Stimulated activated CD8-positive, alpha-beta memory T cell treated with anti-CD3 and anti-CD28 coated beads, Interleukin-4, amount 100 ng/mL, for 24 hours (primary cell): ENCODE results near the gene KRT6B.
"Not testable (repeated sequence)": the region's sequence is repeated elsewhere in the genome, so short reads cannot be mapped to it uniquely, and the experiment has no call there.

Source experiments
- DNase-seq: peaks from one replicate; pipeline ENCODE4 v3.0.0-alpha.2; 2020; ENCODE audit warnings: low read depth

KRT6B gene

DNA sequence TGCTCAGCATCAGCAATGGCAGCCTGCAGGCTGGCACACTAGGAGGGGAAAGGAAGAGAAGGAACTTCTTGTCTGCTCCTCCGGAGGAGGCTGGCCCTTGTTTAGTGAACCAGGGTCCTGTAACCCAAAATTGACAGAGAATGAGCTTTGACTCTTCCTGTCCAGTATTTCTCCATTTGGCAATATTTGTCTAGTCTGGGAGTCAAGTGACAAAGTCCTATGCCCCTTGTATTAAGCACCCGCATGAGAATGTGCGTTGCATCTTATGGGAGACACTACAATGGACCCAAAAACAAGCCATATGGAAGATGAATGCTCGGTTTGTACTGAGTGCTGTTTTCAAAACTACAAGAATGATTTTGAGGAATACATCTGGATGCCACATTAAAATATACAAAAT, 17.9 kb upstream of the KRT6B start:
- DNase-seq = no peak

DNA sequence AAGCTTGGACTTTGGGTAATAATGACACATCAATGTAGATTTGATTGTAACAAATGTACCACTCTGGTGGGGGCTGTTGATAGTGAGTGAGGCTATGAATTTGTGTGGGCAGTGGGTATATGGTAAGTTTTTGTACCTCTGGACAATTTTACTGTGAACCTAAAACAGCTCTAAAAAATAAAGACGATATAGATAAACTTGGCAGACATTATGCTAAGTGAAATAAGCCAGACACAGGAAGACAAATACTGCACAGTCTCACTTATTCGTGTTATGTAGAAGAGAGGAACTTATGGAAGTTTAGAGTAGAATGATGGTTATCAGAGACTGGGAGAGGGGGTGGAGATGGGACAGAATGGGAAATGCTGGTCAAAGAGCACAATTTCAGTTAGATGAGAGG, 13.0 kb upstream of the KRT6B start:
- no peak for DNase-seq

DNA sequence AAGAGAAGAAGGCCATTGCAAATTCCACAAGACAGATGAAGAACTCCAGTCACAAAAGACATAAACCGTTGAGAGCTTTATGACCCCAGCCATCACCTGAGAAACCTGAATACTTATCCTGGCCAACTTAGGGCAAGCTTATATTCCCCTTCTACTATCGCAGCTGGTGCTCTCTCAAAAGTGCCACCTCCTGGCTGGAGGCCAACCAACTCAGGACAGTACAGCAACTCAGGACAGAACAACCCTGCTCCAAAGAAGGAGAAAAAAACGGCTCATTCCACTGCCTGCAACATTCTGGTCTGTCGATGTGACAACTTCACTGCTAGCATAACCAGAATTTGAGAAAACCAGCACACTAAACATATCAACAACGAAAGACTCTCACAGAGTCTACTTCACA, 9.7 kb upstream of the KRT6B start:
- no peak for DNase-seq

DNA sequence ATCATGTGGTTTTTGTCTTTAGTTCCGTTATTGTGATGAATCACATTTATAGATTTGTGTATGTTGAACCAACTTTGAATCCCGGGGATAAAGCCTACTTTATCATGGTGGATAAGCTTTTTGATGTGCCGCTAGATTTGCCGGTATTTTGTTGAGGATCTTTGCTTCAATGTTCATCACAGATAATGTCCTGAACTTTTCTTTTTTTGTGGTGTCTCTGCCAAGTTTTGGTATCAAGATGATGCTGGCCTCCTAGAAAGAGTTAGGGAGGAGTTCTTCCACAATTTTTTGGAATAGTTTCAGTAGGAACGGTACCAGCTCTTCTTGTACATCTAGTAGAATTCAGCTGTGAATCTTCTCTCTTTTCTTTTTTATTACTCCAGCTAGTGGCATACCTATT, 6.9 kb upstream of the KRT6B start:
- no peak for DNase-seq

DNA sequence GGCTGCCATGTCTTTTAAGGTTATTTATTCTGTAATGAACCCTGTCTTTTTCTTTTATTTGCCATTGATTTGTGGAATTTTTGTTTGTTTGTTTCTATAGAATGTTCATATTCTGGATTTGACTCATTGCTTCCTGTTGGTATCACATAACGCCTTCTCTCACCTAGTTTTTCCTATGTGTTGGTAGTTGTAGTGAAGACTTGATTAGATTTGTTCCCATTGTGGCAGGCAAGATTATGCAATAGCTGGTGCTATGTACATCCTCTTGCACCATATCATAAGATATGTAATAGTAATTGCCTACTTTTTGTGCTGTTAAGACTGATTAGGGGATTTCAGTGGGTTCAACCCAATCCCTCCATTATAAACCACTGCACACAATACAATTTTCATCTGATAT, 3.9 kb upstream of the KRT6B start:
- DNase-seq = no peak

DNA sequence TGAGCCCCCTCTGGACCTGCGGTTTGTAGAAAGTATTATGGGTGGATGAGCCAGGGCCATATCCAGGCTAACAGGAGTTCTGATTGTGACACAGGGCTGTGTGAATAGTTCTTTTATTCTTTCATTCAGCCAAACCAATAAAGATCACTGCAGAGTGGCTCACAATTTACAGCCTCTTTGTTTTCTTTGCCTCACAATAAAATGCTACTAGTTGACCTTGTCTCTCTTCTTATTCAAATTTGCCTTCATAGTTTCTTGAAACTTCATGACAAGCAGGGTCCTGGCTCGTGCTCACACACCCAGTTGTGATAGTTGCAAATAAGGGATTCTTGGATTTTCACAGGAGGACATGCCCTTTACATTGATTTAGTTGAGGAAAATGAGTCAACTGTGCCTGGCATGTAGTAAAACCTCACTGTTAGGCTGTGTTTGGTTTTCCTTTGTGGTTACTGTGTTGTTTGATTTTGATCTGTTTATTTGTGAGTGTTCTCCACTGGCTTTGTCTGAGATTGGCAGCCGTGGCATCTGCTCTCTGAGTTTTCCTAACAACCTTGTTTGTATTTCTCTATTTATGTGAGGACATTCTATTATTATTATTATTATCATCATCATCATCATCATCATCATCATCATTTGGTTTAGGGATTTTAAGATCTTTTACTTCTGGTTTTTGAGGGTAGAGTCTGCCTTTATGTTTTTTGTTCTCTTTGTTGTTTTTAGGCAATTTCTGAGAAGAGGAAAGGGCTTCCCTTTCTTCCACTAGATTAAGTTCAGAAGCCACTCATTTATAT, 2.7 kb upstream of the KRT6B start:
- DNase-seq = no peak

DNA sequence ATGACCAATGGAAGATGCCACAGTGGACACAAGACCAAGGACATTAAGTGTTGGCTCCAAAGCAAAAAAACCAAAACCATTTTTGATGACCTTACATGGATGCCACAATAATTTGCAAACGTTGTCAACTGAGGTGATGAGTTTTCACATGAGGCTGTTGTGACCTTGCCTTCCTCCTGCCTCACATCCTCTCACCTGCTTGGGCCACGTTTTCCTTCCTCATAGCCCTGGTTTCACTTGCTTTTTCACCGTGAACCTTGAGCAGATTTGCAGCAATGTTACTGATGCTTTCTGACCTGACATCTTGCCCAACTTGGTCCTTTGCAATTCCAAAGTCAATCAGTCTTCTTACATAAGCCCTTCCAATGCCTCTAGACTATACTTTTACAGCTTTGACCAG, 3.7 kb downstream of the KRT6B start:
- DNase-seq = no peak

DNA sequence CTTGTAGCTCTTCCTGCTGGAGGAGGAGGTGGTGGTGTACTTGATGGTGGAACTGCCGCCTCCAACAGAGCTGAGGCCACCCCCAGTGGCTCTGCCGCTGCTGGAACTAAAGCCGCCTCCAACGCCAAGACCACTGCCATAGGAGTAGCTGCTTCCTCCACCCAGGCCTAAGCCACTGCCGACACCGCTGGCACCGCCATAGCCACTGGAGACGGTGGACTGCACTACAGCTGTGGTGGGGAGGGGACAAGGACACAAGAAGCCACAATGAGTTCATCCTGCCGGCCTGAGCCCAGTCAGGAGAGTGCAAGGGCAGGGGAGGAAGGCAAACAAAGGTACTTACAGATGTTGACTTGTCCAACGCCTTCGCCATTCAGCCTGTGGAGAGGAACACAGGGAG, 4.8 kb downstream of the KRT6B start:
- not testable (repeated sequence) for DNase-seq

DNA sequence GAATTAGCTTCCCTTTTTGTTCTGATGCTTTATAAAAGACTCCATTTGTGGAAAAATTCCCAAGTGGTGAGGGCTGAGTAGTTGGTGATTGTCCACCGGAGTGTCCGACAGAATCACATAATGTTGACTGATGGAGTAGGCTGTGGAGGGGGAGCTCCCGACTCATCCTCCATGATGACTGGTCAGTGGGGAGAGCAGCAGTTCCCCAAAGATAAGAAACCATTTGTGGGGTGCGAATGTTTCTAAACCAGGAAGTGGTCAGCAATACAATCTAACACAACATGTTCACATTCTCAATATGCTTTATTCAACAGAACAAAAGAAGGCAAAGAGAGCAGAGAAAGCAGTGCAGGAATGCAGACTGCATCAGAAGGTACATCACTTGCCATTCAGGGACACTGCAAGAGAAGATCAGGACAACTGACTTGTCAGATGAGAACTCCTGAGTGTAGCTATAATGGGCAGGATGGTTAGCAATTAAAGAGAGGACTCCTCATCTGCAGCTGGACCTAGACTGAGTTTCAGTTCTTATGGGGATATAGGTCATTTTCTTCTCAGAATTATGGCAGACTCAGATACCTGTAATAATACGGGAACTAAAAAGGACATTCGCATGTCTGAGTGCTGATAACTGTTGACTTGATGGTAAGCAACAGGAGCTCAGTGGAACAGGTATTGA, 5.4 kb downstream of the KRT6B start:
- no peak for DNase-seq

DNA sequence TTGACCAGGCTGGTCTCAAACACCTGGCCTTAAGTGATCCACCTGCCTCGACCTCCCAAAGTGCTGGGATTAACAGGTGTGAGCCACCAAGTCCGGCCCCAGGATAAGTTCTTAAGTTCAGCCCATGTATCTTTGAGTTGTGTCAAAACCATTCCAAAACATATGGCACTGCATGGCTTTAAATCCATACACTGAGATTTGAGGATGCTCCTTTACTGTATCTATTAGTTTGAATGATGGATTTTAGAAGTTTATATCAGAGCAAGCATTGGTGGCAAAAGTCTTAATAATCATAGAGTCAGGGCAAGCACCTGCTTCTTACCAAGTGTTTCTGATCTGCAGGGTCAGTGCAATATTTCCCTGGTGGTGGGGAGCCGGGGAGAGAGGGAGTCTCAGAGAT, 6.1 kb downstream of the KRT6B start:
- DNase-seq = no peak

DNA sequence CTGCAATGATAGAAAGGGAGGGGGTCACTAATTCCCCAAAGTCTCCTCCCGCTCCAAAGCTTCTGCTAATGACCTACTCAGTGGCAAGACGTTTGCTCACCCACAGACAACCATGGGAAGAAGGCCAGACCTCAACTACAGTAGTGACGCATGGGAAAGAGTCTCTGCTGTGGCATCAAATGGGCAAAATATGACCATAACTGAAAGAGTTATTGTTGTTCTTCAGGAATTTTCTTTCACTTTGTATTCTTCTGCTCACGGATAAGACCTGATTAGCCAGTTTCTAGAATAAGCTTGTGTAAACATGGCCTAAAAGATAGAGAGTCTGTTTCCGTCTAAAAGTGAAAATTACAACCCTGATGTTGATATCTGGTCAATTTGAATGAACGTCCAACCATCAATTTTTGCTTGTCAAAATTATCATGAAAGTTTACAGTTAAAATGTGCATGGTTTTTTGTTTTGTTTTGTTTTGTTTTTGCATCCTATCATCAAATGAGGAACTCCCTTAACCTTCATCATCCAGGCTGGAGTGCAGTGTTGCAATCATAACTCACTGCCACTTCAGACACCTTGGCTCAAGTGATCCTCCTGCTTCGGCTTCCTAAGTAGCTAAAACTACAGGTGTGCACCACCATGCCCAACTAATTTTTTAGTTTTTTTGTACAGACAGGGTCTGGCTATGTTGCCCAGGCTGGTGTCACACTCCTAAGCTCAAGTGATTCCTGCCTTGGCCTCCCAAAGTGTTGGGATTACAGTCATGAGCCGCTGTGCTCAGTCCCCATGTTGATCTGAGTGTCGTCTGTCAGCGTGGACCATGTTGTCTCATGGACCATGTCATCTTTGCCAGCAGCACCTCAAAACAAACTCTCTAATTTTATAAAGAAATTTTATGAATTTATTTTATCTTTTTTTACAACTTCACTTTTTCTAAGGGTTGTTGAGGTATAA, 7.0 kb downstream of the KRT6B start:
- no peak for DNase-seq

DNA sequence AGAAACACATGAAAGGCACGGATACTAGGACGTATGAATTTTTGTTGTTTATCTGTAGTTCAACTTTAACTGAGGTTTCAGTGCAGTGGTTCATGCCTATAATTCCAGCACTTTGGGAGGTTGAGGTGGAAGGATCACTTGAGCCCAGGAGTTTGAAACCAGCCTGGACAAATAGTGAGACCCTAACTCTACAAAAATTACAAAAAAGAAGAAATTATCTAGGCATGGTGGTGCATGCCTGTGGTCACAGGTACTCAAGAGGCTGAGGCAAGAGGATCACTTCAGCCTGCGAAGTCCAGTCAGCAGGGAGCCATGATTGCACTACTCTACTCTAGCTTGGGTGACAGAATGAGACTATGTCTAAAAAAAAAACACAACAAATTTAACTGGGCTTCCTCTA, 8.0 kb downstream of the KRT6B start:
- DNase-seq = no peak

DNA sequence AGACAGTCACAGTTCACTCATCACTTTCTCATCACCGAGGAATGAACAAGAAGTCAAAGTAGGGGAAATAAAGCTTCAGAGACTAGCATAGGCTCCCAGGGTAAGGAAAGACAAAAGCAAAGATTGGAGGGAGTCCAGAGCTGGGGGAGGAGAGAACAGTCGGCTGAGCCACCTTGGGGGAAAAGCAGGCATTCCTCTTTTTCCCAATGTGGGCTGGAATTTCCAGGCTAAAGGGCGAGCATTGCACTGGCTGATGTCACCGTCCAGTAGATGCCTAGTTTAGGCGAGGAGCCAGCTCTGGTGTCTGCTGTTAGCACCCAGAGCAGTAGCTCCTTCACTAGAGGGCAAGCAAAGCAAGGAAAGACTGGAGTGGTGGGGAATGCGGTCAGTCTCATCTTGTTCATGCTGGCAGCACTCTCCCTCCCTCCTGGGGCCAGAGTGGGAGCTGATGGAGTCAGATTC, 9.3 kb downstream of the KRT6B start:
- no peak for DNase-seq

DNA sequence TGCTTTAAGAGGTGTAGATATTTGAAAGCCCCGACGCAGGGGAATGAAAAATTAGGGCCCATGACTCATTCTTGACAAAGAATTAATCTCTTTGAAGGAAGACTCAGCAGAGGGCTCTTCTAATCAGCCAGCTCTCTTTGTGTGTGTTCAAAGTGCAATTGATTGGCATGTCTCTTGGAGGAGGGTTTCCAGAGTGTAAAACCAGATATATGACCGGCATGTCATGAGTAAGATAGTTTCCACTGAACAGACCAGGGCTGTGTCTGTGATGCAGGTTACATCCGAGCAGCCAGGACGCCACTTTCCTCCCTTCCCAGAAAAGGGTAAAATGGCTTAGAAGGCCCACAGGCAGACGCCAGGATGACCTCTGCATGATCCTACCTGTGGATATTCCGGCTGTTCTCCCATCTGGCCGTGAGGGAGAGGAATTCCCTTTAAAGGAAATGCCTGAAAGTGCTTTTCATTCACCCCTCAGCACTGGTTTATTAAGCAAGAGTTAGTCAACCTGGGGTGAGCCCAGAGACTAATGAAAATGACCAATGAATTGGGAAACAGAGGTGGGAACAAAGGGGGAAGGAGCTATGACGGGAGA, 10.5 kb downstream of the KRT6B start:
- no peak for DNase-seq

DNA sequence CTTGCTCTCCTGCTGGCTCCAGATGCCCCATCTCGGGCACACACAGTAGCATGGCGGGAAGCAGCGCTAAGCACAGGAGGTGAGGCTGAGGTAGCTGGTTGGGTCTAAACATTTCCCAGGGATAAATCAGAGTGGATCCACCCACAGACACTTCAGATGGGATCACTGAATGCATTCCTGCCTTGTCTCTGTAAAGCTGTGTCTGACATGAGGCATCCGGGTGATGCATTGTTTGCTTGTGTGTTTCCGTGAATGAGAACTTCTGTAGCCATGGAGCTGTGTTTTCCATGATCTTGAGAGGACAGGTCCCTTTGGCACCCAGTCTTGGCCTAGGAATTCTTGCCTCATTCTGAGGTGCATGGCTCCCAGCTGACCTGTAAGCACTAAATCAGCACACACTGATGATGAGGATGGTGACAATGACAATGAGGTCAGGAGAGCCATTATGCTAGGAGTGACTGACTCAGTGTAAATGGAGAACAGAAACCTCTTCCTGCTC, 11.1 kb downstream of the KRT6B start:
- DNase-seq = no peak

DNA sequence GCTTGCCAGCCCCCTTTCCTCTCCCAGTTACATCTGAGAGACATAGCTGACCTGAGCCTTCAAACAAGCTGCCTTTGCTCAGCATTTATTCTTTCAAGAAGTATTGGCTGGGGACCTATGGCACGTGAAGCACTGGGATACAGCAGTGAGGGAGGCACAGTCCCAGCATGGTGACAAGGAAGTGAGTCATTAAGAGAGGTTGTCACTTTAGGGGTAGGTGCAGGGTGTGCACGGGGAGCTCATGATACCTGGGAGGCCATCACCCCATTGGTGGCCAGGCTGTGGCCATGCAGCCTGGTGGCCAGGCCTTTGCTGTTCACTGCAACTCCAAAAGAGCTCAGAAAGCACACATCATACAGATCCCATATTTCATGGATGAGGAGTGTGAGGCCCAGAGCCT, 12.1 kb downstream of the KRT6B start:
- DNase-seq = no peak

DNA sequence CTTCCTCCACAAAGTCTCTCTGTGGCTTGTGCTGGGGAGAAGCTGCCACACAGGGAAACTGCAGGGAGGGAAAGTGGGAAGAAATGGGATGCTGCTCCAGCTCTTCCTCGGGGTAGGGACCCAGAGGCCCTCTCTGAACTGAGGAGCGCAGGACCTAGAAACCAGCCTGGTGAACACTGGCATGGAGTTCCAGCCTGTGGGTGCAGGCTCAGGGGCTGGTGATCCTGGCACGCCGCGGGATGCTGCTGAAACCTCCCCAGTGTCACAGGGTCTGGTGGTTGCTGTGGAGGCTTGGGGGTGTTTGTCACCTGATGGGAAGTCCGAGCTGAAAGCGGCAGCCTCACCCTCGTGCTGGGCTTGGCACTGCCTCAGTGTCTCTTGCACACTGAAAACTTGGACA, 12.5 kb downstream of the KRT6B start:
- no peak for DNase-seq

DNA sequence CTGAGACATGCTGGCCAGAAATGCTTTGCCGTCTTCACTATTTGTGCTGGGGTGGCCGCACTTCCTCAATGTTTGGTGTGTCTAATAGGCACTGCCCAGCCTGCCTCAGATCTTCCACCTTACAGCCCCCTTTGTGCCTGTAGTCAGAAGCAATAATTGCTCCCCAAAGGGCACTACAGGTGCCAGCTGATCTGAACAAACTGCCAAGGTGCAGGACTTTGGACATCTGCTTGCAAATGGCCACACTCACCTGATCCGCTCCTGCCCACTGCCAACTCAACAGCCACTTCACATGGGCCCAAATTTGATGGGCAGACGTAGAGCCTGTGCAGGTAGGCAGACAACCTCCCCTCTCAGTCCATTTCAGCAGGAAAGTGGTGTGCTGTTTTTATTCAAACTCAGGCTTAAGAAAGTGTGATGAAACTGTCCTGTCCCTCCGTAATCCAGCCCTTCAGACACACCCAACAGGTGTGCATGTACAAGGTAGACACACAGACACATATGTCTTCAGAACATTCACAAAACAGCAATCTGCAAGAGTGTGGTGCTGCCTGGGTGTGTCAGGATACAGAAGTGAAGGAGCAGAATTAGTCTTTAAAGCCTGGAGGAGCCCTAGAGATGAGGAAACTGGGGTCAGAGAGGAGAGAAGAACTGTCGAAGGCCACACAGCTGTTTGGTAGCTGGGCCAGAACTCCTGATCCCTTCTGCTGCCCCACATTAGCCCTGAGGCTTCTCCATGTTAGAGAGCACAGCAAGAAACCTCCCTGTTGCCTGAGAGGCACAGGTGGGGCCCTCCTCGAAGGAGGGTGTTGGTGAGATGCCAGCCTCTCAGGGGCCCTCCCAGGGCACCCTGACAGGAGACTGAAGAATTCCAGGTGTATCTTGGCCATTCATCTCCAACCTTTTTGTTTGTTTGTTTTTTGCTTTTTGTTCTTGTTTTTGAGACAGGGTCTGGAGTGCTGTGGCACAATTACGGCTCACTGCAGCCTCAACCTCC, 13.3 kb downstream of the KRT6B start:
- no peak for DNase-seq

DNA sequence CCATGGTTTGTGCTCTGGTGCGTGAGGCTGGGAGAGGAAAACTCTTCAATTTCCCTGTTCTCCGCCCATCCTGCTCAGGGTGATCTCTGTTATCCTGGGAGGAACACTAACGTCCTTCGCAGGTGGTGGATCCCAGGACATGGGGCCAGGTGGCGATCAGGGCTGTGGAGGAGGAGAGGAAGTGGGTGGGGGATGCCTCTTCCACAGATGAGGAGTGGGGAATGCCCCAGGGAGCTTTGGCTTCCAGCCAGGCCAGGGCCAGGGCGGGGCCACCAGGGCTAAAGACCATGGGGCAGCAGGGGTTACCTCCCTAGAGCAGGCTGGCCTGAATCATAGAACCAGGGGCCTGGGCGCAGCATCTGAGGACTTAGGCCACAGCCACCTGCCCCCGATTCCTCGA, 14.4 kb downstream of the KRT6B start:
- no peak for DNase-seq

DNA sequence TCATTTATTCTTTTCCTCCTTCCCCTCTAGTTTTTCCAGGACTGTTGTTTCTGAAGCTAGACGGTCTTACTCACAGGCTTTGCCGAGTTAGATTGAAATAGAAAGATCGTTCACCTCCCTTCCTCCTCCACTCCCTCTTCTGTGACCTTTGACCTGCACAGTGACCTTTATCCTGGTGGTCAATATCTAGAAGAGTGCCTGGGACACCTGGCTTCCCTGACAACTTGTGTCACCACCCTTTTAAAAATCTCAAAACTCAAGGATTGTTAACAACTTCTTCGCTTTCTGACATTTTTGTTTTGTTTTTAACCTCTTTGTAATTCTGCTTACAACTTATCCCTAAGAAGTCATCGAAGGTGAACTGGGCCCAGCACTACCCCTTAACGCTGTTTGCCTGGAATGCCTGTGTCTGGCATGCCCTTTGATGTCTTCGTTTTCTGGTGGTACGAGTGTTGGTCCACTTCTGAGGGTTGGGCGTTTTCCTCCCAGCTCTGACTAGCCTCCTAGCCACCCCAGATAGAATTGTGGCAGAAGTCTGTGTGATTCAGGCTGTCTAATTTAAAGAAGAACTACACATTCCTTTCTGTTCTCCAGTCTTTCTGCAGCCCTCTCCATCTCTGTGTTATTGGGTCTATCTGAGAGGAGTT, 15.0 kb downstream of the KRT6B start:
- DNase-seq = no peak
